Measurements from ENCODE around the gene RAD23A. TPM values are rescaled to one million over a fixed set of nuclear protein-coding genes. Genes with fewer than 3 reads are reported as not detected.
"Not testable (repeated sequence)": the region's sequence is repeated elsewhere in the genome, so short reads cannot be mapped to it uniquely, and the experiment has no call there.

The RAD23A gene
- total RNA-seq, 6 donors from 2014 or later, result 69.1 to 115 (median 98.8) TPM

GRCh38 chr19:12947702-12948611 is 2.3 kb downstream of the RAD23A start:
- DNase-seq (no peak), ATAC-seq (ENCODE audit: low FRiP score in 2 of 2) (no peak)
- Histone ChIP-seq H3K4me1 (peaks cover 27 to 44% (median 34%) of the 10 kb centered on the region in 4 donors), H3K36me3 (peaks cover 34 to 77% (median 72%) of the 10 kb centered on the region in 4 donors), H3K4me3 (no peak overlapping the region), H3K27ac (no peak overlapping the region), H3K27me3 (no peaks in the 10 kb centered on the region), H3K9me3 (no peaks in the 10 kb centered on the region)
- 85 to 92% methylated on average over 19 to 28 of the region's 28 CpGs for WGBS, 2 donors
- no peak for TF ChIP-seq EP300 (IDR thresholded peaks at IDR 0.05)
- no peak for TF ChIP-seq POLR2AphosphoS5 (IDR thresholded peaks at IDR 0.05)
- TF ChIP-seq, protein P1, sequence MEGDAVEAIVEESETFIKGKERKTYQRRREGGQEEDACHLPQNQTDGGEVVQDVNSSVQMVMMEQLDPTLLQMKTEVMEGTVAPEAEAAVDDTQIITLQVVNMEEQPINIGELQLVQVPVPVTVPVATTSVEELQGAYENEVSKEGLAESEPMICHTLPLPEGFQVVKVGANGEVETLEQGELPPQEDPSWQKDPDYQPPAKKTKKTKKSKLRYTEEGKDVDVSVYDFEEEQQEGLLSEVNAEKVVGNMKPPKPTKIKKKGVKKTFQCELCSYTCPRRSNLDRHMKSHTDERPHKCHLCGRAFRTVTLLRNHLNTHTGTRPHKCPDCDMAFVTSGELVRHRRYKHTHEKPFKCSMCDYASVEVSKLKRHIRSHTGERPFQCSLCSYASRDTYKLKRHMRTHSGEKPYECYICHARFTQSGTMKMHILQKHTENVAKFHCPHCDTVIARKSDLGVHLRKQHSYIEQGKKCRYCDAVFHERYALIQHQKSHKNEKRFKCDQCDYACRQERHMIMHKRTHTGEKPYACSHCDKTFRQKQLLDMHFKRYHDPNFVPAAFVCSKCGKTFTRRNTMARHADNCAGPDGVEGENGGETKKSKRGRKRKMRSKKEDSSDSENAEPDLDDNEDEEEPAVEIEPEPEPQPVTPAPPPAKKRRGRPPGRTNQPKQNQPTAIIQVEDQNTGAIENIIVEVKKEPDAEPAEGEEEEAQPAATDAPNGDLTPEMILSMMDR (IDR thresholded peaks at IDR 0.05), result no peak
- no peak for TF ChIP-seq POLR2A (IDR thresholded peaks at IDR 0.05)

GRCh38 chr19:12948612-12949362 is 3.1 kb downstream of the RAD23A start:
- ATAC-seq (ENCODE audit: low FRiP score in 2 of 2) (no peak), DNase-seq (peak in 1 of 2 donors; percentile 63)
- 91 to 97% methylated on average over 28 to 30 of the region's 30 CpGs for WGBS, 2 donors
- Histone ChIP-seq H3K9me3 (no peaks in the 10 kb centered on the region), H3K4me1 (peaks cover 26 to 43% (median 35%) of the 10 kb centered on the region in 4 donors), H3K4me3 (no peak overlapping the region), H3K27me3 (no peaks in the 10 kb centered on the region), H3K36me3 (peaks cover 31 to 77% (median 71%) of the 10 kb centered on the region in 4 donors), H3K27ac (no peak overlapping the region)
- TF ChIP-seq POLR2A (IDR thresholded peaks at IDR 0.05) (no peak), EP300 (IDR thresholded peaks at IDR 0.05) (no peak), POLR2AphosphoS5 (IDR thresholded peaks at IDR 0.05) (no peak)
- TF ChIP-seq, protein P1 (IDR thresholded peaks at IDR 0.05), result no peak

GRCh38 chr19:12949363-12950283 is 4.0 kb downstream of the RAD23A start:
- no peak for TF ChIP-seq EP300 (IDR thresholded peaks at IDR 0.05)
- no peak for TF ChIP-seq POLR2A (IDR thresholded peaks at IDR 0.05)
- TF ChIP-seq POLR2AphosphoS5 (IDR thresholded peaks at IDR 0.05), result no peak
- TF ChIP-seq, protein P1 (IDR thresholded peaks at IDR 0.05), result no peak
- H3K4me1 ChIP-seq, result peaks cover 27 to 44% (median 40%) of the 10 kb centered on the region in 4 donors
- peaks cover 31 to 77% (median 71%) of the 10 kb centered on the region in 4 donors for H3K36me3 ChIP-seq
- no peaks in the 10 kb centered on the region for H3K27me3 ChIP-seq
- WGBS, 2 donors, result 80 to 90% methylated on average over 15 to 16 of the region's 16 CpGs
- H3K4me3 ChIP-seq, result no peak overlapping the region
- H3K27ac ChIP-seq, result no peak overlapping the region
- no peak for ATAC-seq (ENCODE audit: low FRiP score in 2 of 2)
- no peaks in the 10 kb centered on the region for H3K9me3 ChIP-seq
- no peak for DNase-seq

- ATAC-seq (ENCODE audit: low FRiP score in 2 of 2); H3K4me3 ChIP-seq; H3K9me3 ChIP-seq; DNase-seq; H3K27me3 ChIP-seq: not testable (repeated sequence)
- H3K36me3 ChIP-seq, result peaks cover 31 to 74% (median 69%) of the 10 kb centered on the region in 4 donors
- peaks cover 30 to 54% (median 45%) of the 10 kb centered on the region in 4 donors for H3K4me1 ChIP-seq
- 90 to 96% methylated on average over 6 of the region's 6 CpGs for WGBS, 2 donors
- peak overlapping the region in 2 of 4 donors; percentile 54 to 64 for H3K27ac ChIP-seq
These were observed 6.4 kb downstream of the RAD23A start for GRCh38 chr19:12952050-12952449.
